NCI-H2029 (cell line): ENCODE measurements around the gene FAM237B.
"Not testable (repeated sequence)": the region's sequence is repeated elsewhere in the genome, so short reads cannot be mapped to it uniquely, and the experiment has no call there.

ENCODE experiments used
- DNase-seq: peaks from one replicate; lab custom pipeline; 2025; lab: John Stamatoyannopoulos, UW

FAM237B gene

DNA sequence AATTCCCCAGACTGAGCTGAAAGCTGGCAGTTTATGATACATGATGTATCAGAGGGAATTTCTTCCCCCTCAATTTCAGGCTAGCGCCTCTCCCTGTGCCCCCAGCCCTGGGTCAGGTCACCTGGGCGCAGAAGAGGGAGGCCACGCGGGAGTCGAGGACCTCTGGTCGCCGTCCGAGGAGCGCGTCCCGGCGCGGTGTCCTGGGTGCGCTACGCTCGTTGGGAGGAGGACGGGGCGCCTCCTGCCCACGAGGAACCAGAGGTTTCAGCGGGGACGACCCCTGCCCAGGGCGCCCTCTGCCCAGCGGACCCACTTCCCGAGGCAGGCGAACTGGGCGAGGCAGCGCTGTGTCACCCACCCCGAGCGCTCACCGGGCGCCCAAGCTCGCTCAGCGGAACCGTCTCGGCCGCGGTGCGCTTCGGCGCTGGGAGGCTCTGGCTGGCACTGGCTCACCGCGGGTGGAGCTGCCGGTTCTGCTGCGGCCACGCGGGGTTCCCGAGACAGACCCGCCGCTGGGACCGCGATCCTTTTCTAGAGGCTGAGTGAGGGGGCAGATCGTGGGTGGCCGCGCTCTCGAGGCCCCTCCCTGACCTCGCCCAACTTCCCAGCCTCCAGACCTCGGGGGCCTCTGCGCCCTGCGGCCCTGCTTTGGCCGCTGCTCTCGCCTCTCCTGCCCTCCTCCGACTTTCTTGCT is at the start of gene FAM237B:
Gene FAM237B (minus strand): TSS at position 504 of the 694 bp plus-strand sequence. CDS start 1,556 bp downstream, outside the sequence.
- DNase-seq, result no peak

- DNase-seq, result no peak
Observed at GRCh38 chr7:90351987-90352386, 30.9 kb upstream of the FAM237B start.

GRCh38 chr7:90350032-90350431 is 28.9 kb upstream of the FAM237B start:
- DNase-seq, result not testable (repeated sequence)

- peak; percentile 12 for DNase-seq
Observed at GRCh38 chr7:90349305-90349704, 28.2 kb upstream of the FAM237B start.

GRCh38 chr7:90347759-90348158 is 26.7 kb upstream of the FAM237B start:
- DNase-seq, result no peak

- DNase-seq, result peak; percentile 94
Observed at GRCh38 chr7:90346336-90347125, 25.4 kb upstream of the FAM237B start, which contains the start of gene GTPBP10. Gene GTPBP10 (plus strand): TSS chr7:90346716. CDS start chr7:90346742, 26 bp downstream.

DNA sequence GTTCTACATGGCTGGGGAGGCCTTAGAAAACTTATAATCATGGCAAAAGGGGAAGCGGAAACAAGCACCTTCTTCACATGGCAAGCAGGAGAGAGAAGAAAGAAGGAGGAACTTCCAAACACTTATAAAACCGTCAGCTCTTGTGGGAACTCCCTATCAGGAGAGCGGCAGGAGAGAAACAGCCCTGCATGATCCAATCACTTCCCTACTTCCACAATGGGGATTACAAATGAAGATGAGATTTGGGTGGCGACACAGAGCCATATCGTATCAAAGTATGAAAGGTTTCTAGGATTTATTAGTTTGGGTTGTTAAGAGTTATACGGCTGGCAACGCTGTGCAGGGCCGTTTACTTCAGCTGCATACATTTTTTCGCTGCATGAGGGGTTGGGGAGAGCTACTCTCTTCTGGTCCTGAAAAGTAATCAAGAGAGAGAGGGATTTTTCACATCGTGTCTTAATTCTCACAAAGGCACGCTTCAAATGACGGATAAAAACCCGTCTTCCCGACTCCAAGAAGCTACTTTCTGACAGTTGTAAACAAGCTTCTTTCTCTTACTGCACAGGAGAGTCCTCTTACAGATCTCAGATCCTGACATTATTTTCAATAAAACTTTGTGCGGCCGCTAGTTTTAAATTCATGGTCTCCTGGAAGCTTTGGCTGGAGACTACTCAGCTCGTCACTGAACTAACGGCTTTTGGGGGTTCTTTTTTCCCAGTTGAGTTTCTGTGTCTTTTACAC is 24.7 kb upstream of the FAM237B start:
- no peak for DNase-seq

DNA sequence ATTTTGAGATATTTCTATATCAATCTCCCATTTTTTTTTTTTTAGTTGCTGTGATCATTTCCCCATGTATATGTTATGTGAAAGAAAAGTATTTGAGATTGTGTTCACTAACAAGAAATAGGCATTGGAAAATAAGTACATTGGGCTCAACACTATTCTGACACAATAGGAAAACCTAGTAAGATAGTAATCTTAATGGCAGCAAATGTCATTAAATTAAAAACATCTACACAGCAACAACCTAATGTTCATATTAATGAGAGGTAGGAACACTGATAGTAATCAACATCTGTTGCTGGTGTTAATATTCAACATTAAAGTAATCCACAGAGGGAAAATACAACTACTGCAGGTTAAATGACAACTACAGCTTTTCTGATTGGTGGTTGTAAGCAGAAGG is 23.9 kb upstream of the FAM237B start:
- DNase-seq, result no peak

GRCh38 chr7:90337106-90337505 is 16.0 kb upstream of the FAM237B start:
- no peak for DNase-seq

- not testable (repeated sequence) for DNase-seq
Observed at GRCh38 chr7:90334926-90335325, 13.8 kb upstream of the FAM237B start.

GRCh38 chr7:90334193-90334843 is 13.2 kb upstream of the FAM237B start:
- DNase-seq, result no peak

GRCh38 chr7:90326500-90326899 is 5.4 kb upstream of the FAM237B start:
- DNase-seq, result no peak

GRCh38 chr7:90322837-90323236 is 1.7 kb upstream of the FAM237B start:
- DNase-seq, result no peak

DNA sequence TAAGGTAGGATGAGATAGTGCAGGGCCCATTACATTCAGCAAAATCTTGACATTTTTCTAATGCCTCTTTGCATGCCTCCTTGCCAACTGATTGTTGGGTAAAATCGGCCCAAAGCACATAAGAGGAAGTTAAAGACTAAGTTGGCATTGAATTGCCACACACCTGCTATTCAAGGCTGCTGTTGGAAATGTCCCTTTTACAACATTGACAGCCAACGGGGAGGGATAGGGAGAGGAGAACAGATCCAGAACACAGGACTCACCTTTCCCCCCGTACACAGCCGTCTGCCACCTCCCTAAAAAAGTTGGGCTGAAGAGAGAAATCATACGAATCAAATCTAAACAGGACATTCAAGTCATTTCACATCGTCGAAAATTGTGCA is 695 bp downstream of the FAM237B start:
- DNase-seq, result no peak

GRCh38 chr7:90320014-90320413 is 1.1 kb downstream of the FAM237B start:
- DNase-seq, result no peak

- no peak for DNase-seq
Observed at GRCh38 chr7:90313907-90314306, 7.2 kb downstream of the FAM237B start.

DNA sequence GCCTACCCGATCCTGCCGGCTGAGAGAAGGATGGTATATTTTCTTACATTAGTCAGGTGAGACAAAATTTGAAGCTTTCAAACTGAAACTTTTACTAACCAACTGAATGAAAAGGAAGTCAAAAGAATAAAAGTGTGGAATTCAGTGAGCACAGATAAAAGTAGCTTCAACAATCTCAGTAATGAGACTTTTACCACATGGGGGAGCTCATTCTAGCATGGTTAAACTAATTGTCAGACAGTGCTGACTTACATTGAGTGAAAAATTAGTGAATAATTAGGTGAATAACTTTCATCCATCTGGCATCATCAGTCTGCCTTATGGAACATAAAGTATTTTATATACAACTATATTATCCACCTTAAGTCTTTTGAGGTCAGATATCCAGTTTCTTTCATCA is 8.4 kb downstream of the FAM237B start:
- no peak for DNase-seq

DNA sequence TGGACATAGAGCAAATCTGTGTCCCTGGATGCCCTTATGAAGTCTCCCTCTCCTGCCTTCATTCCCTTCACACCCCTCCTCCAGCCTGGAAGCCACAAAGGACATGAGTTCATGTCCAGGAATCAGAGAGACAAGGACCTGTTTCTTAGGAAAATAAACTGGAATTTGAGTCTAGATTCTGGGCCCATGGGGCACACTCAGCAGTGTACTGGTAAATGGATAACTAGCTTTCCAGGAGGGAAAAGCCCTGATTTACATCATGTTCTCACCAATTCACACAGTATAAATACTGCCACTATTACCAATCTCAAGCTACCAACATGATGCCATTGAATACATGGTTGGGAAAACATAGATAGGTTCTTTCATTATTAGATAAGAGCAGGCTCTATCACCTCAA is 9.9 kb downstream of the FAM237B start:
- DNase-seq, result no peak

DNA sequence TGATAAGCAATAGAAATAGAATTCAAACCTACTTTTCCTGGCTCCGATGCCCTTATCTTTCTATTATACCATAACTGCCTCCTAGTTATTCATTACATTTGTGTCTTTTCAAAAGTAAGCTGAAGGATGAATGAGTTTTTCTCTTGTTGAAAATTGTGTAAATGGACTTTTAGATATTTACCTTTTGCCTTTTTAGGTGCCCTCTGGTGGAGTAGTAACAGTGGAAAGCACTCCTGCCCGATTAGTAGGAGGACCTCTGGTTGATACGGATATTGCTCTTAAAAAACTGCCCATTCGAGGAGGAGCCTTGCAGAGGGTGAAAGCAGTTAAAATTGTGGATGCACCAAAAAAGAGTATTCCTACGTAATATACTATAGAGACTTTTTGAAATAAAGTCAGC is 11.2 kb downstream of the FAM237B start:
- DNase-seq, result no peak

- no peak for DNase-seq
Observed at GRCh38 chr7:90303241-90303640, 17.9 kb downstream of the FAM237B start.

- DNase-seq, result peak; percentile 2
Observed at GRCh38 chr7:90298145-90299038, 22.7 kb downstream of the FAM237B start.
